Muscle of arm (tissue), 12 donors: ENCODE measurements around the gene RBM10. TPM values are rescaled to one million over a fixed set of nuclear protein-coding genes. Genes with fewer than 3 reads are reported as not detected.

ENCODE experiments used
- DNase-seq: peaks from one replicate; pipeline ENCODE4 v3.0.0-alpha.2; 2013
- polyA plus RNA-seq, 12 donors: library from polyadenylated mRNA; unstranded; fragments of 120-200 nt; gene quantifications; one replicate each; pipeline ENCODE4 v1.2.1, GENCODE V29; 2013; ENCODE audit not compliant: insufficient read length in 12 of 12

Gene RBM10
- polyA plus RNA-seq, 12 donors: 28.7 to 55.3 (median 33.6) TPM; not detected in 1

DNA sequence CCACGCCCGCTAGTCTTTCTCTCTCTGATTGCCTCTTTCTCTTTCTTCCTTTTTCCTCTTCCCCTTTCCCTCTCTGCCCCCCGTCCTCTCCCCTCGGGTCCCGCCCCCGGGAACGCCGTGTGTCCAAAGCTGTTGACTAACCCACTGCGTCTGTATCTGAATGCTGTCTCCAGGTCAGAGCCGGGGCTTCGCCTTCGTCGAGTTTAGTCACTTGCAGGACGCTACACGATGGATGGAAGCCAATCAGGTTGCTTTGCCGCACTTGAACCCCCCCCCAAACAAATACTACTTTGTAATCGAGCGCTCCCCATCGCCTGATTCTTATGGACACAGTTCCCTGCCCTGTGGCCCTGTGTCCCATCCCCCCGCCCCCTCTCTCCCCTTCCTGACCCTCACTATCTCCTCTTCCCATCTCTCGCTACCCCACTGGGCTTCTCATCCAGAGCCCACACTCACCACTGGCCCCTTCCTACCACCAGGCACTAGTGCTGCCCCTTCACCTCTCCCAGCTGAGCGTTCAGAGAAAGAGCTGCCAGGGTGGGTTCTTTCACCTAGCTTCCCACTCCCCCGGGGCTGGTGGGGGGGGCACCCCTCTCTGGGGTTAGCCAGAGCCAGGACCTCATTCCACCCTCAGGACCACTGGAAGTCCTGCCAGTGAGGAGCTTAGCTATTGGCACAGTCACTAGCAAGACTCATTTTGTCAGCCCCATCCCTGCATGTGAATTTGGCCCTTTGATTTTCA is 30.0 kb downstream of the RBM10 start:
- no peak for DNase-seq

DNA sequence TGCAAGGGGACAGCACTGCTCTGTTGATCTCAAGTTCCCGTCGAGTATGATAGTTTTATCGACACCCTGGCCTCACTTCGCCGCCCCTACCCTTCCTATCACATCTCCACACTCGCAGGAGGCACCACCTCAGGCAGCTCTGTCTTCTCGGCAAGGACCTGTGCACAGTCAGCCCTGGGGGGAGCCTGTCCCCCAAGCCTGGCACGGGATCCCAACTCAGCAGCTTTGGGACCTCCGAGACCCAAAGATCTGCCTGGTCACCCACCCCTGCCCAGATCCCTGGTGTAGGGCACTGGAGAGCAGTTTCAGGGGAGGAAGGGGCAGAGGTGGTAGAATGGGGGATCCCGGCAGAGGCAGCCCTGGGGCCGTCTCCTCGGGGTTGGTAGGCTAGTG is 30.6 kb downstream of the RBM10 start:
- DNase-seq: no peak

- DNase-seq: no peak
Measured at GRCh38 chrX:47176101-47176740, 31.2 kb downstream of the RBM10 start.

DNA sequence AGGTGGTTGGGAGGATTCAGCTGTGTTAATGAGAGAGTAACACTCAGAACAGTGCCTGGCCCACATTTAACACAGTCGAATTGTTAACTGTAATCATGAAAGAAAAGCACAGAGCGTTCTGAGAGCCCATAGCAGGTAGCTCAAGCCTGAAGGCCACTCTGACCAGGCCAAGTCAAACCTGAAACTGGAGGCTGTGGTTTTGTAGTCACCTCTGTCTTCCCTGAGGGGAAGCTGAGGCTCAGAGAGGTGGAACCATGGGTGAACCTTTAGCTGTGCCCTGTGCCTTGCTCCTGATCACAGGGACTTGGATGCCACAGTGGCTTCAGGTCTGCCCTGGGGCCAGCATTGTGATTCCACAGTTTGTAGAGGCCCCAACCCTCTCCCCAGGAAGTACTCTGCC is 32.1 kb downstream of the RBM10 start:
- DNase-seq: no peak

DNA sequence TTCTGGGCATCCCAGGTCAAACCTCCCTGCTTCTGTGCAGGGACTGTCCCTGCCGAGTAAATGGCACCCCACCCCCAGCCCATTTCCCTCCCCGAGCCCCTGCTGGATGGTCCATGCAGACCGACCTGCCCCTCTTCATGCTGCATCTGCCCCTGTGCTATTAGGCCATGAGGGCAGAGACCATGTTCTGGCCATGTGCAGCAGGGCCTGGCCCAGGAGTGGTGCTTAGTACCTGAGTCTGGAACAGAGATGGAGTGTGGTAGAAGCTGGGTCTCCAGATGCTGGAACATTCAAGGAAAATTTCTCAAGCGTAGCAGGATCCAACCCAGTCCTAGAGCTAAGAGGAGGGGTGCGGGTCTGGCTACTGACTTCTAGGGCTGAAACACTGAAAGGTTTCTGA is 33.3 kb downstream of the RBM10 start:
- DNase-seq: no peak

- DNase-seq: no peak
Measured at GRCh38 chrX:47179221-47179927, 34.4 kb downstream of the RBM10 start.

DNA sequence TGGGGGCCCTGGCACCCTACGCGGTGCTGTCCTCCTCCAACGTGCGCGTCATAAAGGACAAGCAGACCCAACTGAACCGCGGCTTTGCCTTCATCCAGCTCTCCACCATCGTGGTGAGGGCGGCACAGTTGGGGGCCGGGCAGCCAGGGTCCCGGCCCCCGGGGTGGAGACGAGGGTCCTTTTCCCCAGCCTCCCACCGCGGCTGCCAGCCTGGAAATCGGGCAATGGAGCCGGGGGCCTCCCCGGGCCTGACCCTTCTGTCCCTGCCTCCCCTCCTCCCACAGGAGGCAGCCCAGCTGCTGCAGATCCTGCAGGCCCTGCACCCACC is 34.9 kb downstream of the RBM10 start:
- no peak for DNase-seq

GRCh38 chrX:47180346-47180745 is 35.3 kb downstream of the RBM10 start:
- DNase-seq: no peak

- no peak for DNase-seq
Measured at GRCh38 chrX:47181301-47181700, 36.3 kb downstream of the RBM10 start.

DNA sequence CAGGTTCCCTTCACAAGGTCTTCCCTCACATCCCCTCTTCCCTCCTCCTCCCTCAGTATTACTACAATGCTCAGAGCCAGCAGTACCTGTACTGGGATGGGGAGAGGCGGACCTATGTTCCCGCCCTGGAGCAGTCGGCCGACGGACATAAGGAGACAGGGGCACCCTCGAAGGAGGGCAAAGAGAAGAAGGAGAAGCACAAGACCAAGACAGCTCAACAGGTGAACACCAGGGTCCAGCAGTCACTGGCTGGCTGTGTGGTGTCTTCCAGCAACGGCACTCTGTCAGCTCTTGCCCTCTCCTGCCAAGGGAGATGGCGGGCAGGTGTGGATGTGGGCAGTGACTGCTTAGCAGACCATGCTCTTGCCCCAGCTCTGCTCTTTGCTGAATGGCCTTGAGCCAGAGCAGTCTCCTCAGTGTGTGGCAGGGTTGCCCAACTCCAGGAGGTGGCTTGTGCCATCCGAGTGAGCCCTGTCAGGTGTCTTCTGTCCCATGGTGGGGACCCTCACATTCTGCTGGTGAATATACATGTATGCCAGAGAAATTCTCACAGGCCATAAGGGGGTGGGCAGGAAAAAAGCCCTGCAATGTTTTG is 37.2 kb downstream of the RBM10 start:
- DNase-seq: no peak

DNA sequence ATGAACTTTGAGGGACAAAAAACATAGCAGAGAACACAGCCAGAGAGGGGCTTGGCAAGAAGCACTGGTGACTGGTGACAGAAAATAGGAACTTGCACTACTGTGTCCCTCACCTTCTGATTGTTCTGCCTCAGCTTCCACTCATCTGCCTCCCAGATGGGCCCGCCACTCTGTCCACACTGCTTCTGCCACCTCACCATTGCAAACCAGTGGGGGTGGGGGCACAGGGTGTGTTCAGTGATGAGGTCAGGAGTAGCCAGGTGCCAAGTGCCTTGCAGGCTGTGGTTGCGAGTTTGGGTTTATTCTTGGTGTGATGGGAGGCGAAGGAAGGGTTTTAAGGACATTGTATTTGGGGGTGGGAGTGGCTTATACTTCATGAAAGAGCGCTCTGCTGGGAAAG is 39.5 kb downstream of the RBM10 start:
- no peak for DNase-seq

- no peak for DNase-seq
Measured at GRCh38 chrX:47185241-47185640, 40.2 kb downstream of the RBM10 start.

GRCh38 chrX:47186096-47186740 is 41.2 kb downstream of the RBM10 start:
- DNase-seq: no peak

DNA sequence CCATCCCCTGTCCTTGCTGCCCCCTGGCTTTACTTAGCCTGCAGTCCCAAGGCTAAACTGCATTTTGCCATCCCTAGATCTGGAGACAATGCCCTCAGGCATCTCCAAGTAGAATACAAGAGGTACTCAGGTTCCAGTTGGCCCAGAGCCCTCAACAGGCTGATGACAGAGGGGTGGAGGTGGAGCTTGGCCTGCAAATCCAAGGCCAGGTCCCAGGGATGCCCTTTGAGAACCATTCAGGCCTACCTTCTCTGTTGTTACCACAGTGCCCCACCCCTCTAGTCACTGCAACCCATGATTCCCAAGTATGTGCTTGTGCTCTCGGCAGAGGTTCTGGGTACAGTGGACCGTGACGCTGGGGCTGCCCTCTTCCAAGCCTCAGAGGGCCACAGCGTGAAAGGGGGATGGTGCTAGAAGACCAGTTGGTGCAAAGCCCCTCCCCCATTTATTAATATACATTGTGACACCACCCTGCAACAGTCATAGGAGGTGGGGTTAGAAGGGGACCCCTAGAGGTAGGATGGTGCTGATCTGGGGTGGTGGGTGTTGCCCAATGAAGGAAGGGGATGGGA is 42.2 kb downstream of the RBM10 start:
- DNase-seq: no peak

DNA sequence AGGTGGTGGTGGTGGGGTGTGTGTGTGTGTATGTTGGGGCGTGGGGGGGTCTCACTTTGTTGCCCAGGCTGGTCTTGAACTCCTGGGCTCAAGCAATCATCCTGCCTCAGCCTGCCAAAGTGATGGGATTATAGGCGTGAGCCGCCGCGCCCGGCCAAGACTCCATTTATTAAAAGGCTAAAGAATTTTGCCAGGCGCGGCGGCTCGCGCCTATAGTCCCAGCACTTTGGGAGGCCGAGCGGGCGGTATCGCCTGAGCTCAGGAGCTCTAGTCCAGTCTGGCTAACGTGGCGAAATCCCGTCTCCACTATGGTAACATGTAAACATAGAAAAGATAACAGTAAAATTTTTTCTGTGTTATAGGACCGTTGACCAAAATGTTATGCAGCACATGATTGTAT is 44.9 kb downstream of the RBM10 start:
- DNase-seq: no peak

GRCh38 chrX:47190445-47191269 is 45.6 kb downstream of the RBM10 start:
- peak; percentile 87 for DNase-seq

DNA sequence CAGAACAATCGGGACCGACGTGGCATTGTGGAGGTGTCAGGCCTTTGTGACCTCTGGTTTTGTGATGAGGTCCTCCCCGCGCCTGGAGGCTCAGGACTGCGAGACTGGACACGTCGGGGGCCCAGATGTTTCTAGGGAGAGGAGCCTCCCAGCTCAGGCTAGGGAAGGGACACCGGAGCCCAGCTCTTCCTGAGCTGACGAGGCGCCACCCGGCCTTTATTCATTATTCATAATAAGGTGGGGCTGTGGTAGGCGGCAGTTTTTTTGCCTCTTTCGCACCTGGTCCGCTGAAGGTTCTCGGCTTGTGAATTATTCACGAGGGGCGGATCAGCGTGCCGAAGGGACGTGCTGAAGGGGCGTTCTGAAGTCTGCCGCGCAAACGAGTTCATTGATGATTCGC is 46.3 kb downstream of the RBM10 start:
- no peak for DNase-seq

- DNase-seq: no peak
Measured at GRCh38 chrX:47191806-47192401, 46.9 kb downstream of the RBM10 start.

GRCh38 chrX:47193475-47194193 is 48.6 kb downstream of the RBM10 start, which contains the start of gene UBA1:
TSS of gene UBA1 (plus strand) at chrX:47193829. CDS start at chrX:47198803, 4,974 bp downstream.
- peak; percentile 97 for DNase-seq
